Measurements from ENCODE around the gene EVC. TPM values are rescaled to one million over a fixed set of nuclear protein-coding genes. Genes with fewer than 3 reads are reported as not detected.
"Not testable (repeated sequence)": the region's sequence is repeated elsewhere in the genome, so short reads cannot be mapped to it uniquely, and the experiment has no call there.

Gene EVC
- total RNA-seq, 1 donor from 2014 or later, result 1.5 TPM

DNA sequence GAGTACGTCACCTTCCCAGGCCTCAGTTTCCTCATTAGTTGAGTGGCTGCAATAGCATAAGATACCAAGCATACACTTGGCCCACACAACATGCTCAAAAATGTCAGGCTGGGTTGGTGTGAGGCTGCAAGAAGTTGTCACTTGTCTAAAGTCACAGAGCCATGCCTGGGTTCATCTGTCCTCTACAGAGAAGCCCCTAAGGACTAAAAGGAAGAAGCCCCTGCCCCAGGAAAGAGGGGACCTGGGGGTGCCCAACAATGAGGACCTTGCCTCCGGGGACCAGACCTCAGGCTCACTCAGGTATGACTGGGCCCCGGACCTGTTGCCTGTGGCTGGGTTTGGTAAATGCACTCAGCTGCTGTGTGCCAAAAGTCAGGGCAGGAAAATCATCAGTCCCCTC, 99.2 kb downstream of the EVC start:
- Mint-ChIP-seq H3K27me3 (ENCODE audit: insufficient read depth) (peaks cover 2% of the 10 kb centered on the region), H3K36me3 (ENCODE audit: low read depth) (no peaks in the 10 kb centered on the region), H3K4me1 (ENCODE audit: low read depth) (no peaks in the 10 kb centered on the region), H3K4me3 (no peak overlapping the region), H3K9me3 (no peaks in the 10 kb centered on the region), H3K27ac (no peak overlapping the region)
- intact Hi-C loops (cut with micrococcal nuclease), result no loop called here
- no peak for DNase-seq (ENCODE audit: low spot score)

DNA sequence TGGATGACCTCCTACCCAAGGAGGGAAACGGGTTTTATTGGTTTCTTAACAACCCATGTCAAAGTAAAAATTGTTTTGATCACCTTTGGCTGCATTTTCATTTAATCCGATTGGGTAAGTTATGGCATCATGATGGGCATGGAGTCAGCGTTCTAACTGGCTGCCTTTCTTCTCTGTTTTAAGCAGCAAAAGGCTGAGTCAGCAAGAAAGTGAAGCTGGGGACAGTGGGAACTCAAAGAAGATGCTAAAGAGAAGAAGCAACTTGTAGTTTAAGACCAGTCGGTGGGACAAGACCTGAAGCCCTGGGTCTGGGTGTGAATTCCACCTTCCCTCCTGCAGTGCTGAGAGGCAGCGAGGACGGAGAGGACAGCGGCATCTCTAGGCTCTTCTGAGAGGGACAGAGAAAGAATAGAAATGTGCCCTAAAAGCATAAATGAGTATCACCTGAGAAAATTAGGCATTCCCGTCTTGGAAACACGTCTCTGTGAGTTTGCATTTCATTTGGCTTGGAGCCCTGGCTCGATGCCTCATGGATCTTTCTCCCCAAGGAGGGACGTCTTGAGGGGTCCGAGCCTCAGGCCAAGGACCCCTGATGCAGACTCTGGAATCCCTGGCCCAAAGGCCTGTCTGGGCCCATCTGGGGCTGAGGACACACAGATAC, 99.9 kb downstream of the EVC start:
- H3K4me3 Mint-ChIP-seq, result no peak overlapping the region
- H3K27ac Mint-ChIP-seq, result no peak overlapping the region
- no peaks in the 10 kb centered on the region for H3K36me3 Mint-ChIP-seq (ENCODE audit: low read depth)
- no peaks in the 10 kb centered on the region for H3K4me1 Mint-ChIP-seq (ENCODE audit: low read depth)
- intact Hi-C loops (cut with micrococcal nuclease), result no loop called here
- peaks cover 2% of the 10 kb centered on the region for H3K27me3 Mint-ChIP-seq (ENCODE audit: insufficient read depth)
- DNase-seq (ENCODE audit: low spot score), result no peak
- H3K9me3 Mint-ChIP-seq, result no peaks in the 10 kb centered on the region

DNA sequence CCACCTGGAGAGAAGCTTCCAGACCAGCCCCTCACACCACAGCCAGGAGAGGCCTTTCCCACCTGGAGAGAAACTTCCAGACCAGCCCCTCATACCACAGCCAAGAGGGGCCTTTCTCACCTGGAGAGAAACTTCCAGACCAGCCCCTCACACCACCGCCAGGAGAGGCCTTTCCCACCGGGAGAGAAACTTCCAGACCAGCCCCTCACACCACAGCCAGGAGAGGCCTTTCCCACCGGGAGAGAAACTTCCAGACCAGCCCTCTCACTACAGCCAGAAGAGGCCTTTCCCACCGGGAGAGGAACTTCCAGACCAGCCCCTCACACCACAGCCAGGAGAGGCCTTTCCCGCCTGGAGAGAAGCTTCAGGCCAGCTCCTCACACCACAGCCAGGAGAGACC, 101.1 kb downstream of the EVC start:
- intact Hi-C loops (cut with micrococcal nuclease), result loop anchor here (2.0 kb wide), 1 partner anchor 761 kb away; the partner anchor contains the start of gene STK32B
- not testable (repeated sequence) for H3K9me3 Mint-ChIP-seq

DNA sequence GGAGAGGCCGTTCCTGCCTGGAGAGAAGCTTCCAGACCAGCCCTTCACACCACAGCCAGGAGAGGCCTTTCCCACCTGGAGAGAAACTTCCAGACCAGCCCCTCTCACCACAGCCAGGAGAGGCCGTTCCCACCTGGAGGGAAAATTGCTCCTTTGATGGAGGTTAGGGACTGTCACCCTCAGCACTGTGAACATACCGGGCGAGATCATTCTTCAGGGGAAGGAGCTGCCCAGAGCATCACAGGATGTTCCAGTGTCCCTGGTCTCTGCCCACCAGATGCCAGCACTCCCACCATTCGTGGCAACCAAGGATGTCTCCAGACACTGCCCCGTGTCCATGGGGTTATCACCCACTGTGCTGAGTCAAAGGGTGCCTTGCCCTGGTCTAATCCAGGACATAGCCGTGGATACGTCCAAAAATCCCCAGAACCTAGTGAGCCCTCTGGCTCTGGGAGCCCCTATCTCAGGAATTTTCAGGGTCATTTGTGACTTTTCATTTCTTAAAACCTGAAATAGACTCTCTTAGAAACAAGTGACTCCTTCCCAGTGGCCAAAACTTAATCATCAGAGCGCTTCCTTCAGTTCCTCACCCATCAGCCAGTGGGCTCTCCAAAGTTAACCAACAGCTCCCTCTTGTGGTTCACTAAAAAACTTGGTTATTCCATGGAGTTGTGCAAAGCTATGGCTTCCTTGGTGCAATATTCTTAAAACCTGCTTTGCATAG, 101.7 kb downstream of the EVC start:
- H3K36me3 Mint-ChIP-seq (ENCODE audit: low read depth), result no peaks in the 10 kb centered on the region
- DNase-seq (ENCODE audit: low spot score), result peak; percentile 9
- H3K4me1 Mint-ChIP-seq (ENCODE audit: low read depth), result no peaks in the 10 kb centered on the region
- H3K9me3 Mint-ChIP-seq, result no peaks in the 10 kb centered on the region
- H3K4me3 Mint-ChIP-seq, result no peak overlapping the region
- intact Hi-C loops (cut with micrococcal nuclease), result loop anchor here (1.0 to 2.0 kb wide), 2 partner anchors 762 to 817 kb away; partner anchors contain the start of gene STK32B
- no peak overlapping the region for H3K27ac Mint-ChIP-seq
- H3K27me3 Mint-ChIP-seq (ENCODE audit: insufficient read depth), result peaks cover 2% of the 10 kb centered on the region

More for the DNA sequence above, 101.1 kb downstream of the EVC start:
- not testable (repeated sequence) for DNase-seq (ENCODE audit: low spot score); H3K4me1 Mint-ChIP-seq (ENCODE audit: low read depth); H3K27ac Mint-ChIP-seq; H3K36me3 Mint-ChIP-seq (ENCODE audit: low read depth); H3K4me3 Mint-ChIP-seq; H3K27me3 Mint-ChIP-seq (ENCODE audit: insufficient read depth)

DNA sequence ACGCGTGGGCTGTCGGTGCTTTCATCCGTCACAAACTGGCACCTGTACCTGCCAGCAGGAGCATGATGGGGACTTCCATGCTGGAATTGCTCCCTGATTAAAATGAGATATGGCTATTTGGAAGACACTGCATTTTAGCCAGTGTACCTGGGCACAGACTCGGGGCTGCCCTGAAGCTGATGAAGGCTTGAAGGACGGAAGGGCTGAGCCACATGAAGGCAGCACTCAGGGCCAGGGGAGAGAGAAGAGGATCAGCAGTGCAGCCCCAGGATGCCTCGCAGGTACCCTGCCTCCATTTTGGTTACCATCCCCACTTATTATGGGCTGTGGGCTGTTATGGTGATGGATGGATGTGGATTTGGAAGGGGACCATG, 102.9 kb downstream of the EVC start:
- Mint-ChIP-seq H3K27ac (no peak overlapping the region), H3K27me3 (ENCODE audit: insufficient read depth) (no peaks in the 10 kb centered on the region), H3K4me3 (no peak overlapping the region), H3K4me1 (ENCODE audit: low read depth) (no peaks in the 10 kb centered on the region), H3K9me3 (no peaks in the 10 kb centered on the region), H3K36me3 (ENCODE audit: low read depth) (no peaks in the 10 kb centered on the region)
- no peak for DNase-seq (ENCODE audit: low spot score)
- intact Hi-C loops (cut with micrococcal nuclease), result loop anchor here (1.0 to 2.0 kb wide), 2 partner anchors 763 to 819 kb away; partner anchors contain the start of gene STK32B

DNA sequence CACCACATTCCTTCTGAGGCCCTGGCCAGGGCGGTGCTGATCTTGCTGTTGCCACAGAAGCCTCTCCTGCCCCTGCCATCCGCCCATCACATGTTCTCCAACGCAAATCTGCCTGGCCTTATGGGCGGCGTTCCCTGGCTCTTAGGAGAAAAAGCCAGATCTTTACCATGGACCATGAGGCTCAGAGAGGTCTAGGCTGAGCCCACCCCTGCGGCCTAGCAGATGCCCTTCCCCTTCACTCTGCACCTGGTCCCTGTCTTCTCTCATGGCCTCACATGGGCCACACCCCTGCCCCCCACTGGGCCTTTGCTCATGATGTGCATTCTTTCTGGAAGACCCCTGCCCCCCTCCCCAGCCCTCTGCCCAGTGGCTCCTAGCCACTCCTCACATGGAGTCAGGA, 103.4 kb downstream of the EVC start:
- no peak overlapping the region for H3K4me3 Mint-ChIP-seq
- no peaks in the 10 kb centered on the region for H3K36me3 Mint-ChIP-seq (ENCODE audit: low read depth)
- H3K4me1 Mint-ChIP-seq (ENCODE audit: low read depth), result no peaks in the 10 kb centered on the region
- H3K27ac Mint-ChIP-seq, result no peak overlapping the region
- no peaks in the 10 kb centered on the region for H3K9me3 Mint-ChIP-seq
- no peaks in the 10 kb centered on the region for H3K27me3 Mint-ChIP-seq (ENCODE audit: insufficient read depth)
- intact Hi-C loops (cut with micrococcal nuclease), result no loop called here
- no peak for DNase-seq (ENCODE audit: low spot score)

DNA sequence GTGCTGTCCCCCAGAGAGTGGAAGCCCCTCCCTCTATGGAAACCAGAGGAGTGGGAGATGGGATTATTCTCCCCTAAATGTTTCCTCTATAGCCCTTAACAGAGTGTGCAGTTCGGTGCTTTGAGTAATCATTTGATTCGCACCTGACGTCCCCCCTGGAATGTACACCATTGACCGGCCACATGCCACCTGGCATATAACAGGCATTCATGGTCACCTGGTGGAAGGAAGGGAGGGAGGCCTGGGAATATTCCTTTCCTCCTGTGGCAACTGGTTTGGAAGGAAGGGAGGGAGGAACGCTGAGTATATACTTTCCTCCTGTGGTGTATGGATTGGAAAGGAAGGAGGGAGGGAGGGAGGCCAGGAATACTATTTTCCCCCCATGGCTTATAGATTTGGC, 104.6 kb downstream of the EVC start:
- intact Hi-C loops (cut with micrococcal nuclease), result no loop called here
- H3K9me3 Mint-ChIP-seq, result no peaks in the 10 kb centered on the region
- H3K27ac Mint-ChIP-seq, result no peak overlapping the region
- no peaks in the 10 kb centered on the region for H3K4me1 Mint-ChIP-seq (ENCODE audit: low read depth)
- H3K4me3 Mint-ChIP-seq, result no peak overlapping the region
- H3K36me3 Mint-ChIP-seq (ENCODE audit: low read depth), result no peaks in the 10 kb centered on the region
- H3K27me3 Mint-ChIP-seq (ENCODE audit: insufficient read depth), result no peaks in the 10 kb centered on the region
- no peak for DNase-seq (ENCODE audit: low spot score)

DNA sequence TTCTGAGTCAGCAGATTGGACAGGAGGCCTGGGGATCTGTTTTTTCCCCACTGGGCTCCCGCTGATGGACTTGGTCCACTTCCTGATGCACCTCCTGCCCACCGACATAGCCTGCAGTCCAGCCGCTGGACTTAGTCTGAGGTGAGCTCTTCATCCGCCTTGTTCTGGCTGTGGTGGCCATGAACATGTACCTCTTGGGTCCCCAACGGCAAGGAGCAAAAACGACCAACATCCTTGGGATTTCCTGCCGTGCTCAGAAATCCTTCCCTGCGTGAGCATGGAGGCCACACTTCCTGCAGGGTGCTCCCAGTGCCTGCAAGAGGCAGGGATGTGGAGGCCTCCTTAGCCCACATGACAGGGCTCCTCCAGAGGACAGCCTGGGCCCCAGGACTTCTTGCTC, 105.1 kb downstream of the EVC start:
- Mint-ChIP-seq H3K27me3 (ENCODE audit: insufficient read depth) (no peaks in the 10 kb centered on the region), H3K36me3 (ENCODE audit: low read depth) (no peaks in the 10 kb centered on the region), H3K9me3 (no peaks in the 10 kb centered on the region), H3K4me3 (no peak overlapping the region), H3K27ac (no peak overlapping the region), H3K4me1 (ENCODE audit: low read depth) (no peaks in the 10 kb centered on the region)
- intact Hi-C loops (cut with micrococcal nuclease), result no loop called here
- DNase-seq (ENCODE audit: low spot score), result no peak

DNA sequence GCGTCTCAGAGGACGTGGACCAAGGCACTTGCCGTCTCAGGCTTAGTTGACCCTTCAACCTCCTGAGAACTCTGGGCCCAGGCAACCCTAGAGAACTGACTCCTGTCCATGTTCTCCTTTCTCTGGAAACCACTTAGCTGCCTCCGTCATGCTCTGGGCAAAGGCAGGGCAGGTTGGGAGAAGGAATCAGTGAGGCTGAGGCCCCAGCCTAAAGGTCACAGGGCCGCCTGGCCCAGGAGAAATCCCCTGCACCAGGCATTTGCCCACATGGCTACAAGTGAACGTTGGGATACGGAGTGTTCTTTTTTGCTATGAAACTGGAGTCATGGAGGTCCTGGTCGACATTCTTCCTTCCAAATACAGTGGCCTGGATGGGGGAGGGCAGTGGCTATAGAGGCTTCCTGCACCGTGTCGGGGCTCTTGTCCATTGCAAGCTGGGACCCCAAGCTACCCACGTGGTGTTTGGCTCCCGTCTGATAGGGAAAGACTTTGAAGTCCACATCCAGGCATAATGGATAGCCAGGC, 105.9 kb downstream of the EVC start:
- Mint-ChIP-seq H3K27ac (no peak overlapping the region), H3K4me1 (ENCODE audit: low read depth) (no peaks in the 10 kb centered on the region)
- intact Hi-C loops (cut with micrococcal nuclease), result no loop called here

DNA sequence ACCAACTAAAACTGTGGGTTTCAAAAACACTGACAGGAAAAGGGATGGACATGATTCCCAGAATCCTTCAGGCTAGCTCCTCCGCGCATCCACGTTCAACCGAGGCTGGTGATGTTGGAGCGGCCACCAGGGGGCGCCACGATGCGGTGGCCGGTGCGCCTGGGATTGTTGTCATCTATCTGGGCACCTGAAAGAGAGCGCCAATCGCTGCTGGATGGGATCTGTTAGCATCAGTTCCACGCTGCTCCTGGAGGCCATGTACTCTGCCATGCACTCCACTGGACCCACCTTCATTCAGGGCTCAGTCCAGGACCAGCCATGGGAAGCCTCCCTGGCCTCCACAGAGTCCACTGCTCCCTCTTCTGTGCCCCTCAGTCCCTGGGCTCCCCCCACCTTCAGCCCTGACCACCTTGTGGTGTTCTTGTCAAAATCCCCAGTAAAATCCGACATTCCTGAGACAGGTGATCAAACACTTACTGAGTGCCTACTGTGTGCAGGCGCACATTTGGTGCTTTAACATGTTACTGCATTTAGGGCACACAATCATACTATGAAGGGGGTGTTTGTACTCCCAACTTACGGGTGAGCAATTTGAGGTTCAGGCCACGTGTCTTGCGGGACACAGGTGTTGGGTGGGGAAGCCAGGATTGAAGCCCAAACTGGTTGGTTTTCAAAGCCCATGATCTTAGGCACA, 110.8 kb downstream of the EVC start:
- peaks cover 3% of the 10 kb centered on the region for H3K27me3 Mint-ChIP-seq (ENCODE audit: insufficient read depth)
- H3K9me3 Mint-ChIP-seq, result no peaks in the 10 kb centered on the region
- no peak for DNase-seq (ENCODE audit: low spot score)
- intact Hi-C loops (cut with micrococcal nuclease), result no loop called here
- H3K4me1 Mint-ChIP-seq (ENCODE audit: low read depth), result peaks cover 27% of the 10 kb centered on the region
- no peak overlapping the region for H3K27ac Mint-ChIP-seq
- no peak overlapping the region for H3K4me3 Mint-ChIP-seq
- no peaks in the 10 kb centered on the region for H3K36me3 Mint-ChIP-seq (ENCODE audit: low read depth)

More for the DNA sequence above, 105.9 kb downstream of the EVC start:
- H3K4me3 Mint-ChIP-seq, result no peak overlapping the region
- no peaks in the 10 kb centered on the region for H3K36me3 Mint-ChIP-seq (ENCODE audit: low read depth)
- no peaks in the 10 kb centered on the region for H3K27me3 Mint-ChIP-seq (ENCODE audit: insufficient read depth)
- no peak for DNase-seq (ENCODE audit: low spot score)
- no peaks in the 10 kb centered on the region for H3K9me3 Mint-ChIP-seq

DNA sequence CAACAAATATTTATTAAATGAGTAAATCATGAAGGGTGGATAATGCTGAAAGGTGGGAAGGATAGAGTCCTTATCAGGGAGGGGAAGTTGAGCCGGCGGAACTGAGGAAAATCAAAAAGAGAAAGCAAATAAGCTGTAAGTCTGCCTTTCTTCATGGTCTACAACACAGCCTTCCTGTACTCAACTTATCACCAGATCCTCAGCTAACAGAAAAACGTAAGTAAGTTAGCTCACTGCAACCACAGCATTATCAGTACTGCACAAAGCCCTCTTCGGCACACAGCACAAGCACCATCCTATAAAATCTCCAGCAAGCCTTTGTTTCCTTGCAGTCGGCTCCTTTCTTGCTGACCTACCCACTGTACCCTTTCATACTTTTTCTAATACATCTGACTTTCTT, 111.6 kb downstream of the EVC start:
- no peak for DNase-seq (ENCODE audit: low spot score)
- peaks cover 3% of the 10 kb centered on the region for H3K27me3 Mint-ChIP-seq (ENCODE audit: insufficient read depth)
- H3K4me3 Mint-ChIP-seq, result no peak overlapping the region
- no peaks in the 10 kb centered on the region for H3K9me3 Mint-ChIP-seq
- H3K27ac Mint-ChIP-seq, result no peak overlapping the region
- H3K4me1 Mint-ChIP-seq (ENCODE audit: low read depth), result peaks cover 34% of the 10 kb centered on the region
- H3K36me3 Mint-ChIP-seq (ENCODE audit: low read depth), result no peaks in the 10 kb centered on the region
- intact Hi-C loops (cut with micrococcal nuclease), result no loop called here

DNA sequence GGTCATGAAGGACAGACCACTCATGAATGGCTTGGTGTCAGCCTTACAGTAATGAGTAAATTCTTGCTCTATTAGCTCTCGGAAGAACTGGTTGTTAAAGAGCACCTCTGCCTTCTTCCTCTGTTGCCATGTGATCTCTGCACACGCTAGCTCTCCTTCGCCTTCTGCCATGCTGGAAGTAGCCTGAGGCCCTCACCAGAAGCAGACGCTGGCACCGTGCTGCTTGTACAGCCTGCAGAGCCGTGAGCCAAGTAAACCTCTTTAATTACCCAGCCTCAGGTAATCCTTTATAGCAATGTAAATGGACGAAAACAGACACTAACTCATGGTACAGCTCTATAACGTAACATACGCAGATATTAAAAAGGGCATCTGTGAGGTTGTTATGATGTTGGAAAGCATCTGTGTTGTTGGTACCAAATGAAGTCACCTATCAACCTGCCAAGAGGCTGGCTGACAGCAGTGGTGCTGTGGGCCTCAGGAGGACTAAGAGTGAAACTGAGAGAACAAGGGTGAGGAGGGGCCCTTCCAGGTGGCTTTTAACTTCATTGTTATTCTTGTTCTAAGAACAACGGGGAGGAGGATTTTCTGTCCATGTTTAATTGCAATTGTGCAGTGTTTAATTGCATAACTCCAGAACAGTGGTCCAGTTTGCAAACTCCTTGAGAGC, 112.7 kb downstream of the EVC start:
- no peak overlapping the region for H3K4me3 Mint-ChIP-seq
- H3K27ac Mint-ChIP-seq, result no peak overlapping the region

More for the DNA sequence above, 112.7 kb downstream of the EVC start:
- DNase-seq (ENCODE audit: low spot score), result no peak
- Mint-ChIP-seq H3K27me3 (ENCODE audit: insufficient read depth) (peaks cover 3% of the 10 kb centered on the region), H3K4me1 (ENCODE audit: low read depth) (peaks cover 34% of the 10 kb centered on the region), H3K36me3 (ENCODE audit: low read depth) (no peaks in the 10 kb centered on the region), H3K9me3 (no peaks in the 10 kb centered on the region)
- intact Hi-C loops (cut with micrococcal nuclease), result loop anchor here (2.0 kb wide), 1 partner anchor 39 kb away; no protein-coding TSS in a partner anchor

Data from activated T-helper 1 cell treated with anti-CD3 and anti-CD28 coated beads, Interleukin-12 subunit alpha, Interleukin-12 subunit beta, Interleukin-2, Interleukin-4 antibody, amounts not matched to agents 30 ng/mL and 10 ng/mL and 1 ng/mL, durations not matched to agents 14 hours and 24 hours and 36 hours (primary cell).